Subcutaneous adipose tissue (tissue), 4 donors: ENCODE results near the gene ITGB1. TPM values are rescaled to one million over a fixed set of nuclear protein-coding genes. Genes with fewer than 3 reads are reported as not detected.

Experiments used
- CTCF ChIP-seq: fragments of 450-650 bp; IDR thresholded peaks from one replicate; pipeline ENCODE4 v1.5.1; 2016; ENCODE audit warnings: low read depth, mild to moderate bottlenecking, control low read depth, antibody characterized with exemption, moderate library complexity
- total RNA-seq, 4 donors: library from RNA; depleted of rRNA; stranded (reverse); fragments of >200 nt; gene quantifications; one replicate each; pipeline ENCODE4 v1.1.0, GENCODE V29; 2016

ITGB1 gene
- total RNA-seq, 4 donors from 2014 or later: 794 to 1,994 (median 1,022) TPM

- TF ChIP-seq CTCF: no peak
These were observed 79.4 kb downstream of the ITGB1 start for GRCh38 chr10:32878646-32879045.

- TF ChIP-seq CTCF: no peak
These were observed 80.1 kb downstream of the ITGB1 start for GRCh38 chr10:32877915-32878314.

GRCh38 chr10:32865170-32865569 is 92.9 kb downstream of the ITGB1 start:
- TF ChIP-seq CTCF: no peak

- no peak for TF ChIP-seq CTCF
These were observed 103.6 kb downstream of the ITGB1 start for GRCh38 chr10:32854435-32854834.

- TF ChIP-seq CTCF: no peak
These were observed 106.7 kb downstream of the ITGB1 start for GRCh38 chr10:32851301-32851700.
